ENCODE data around the gene CCDC34.

CCDC34 gene

GRCh38 chr11:27392278-27393114 is 29.5 kb upstream of the CCDC34 start:
- no peak for DNase-seq

- no peak for DNase-seq
Measured at GRCh38 chr11:27391331-27392015, 28.5 kb upstream of the CCDC34 start.

GRCh38 chr11:27390318-27391295 is 27.6 kb upstream of the CCDC34 start:
- no peak for DNase-seq

GRCh38 chr11:27388869-27389268 is 25.9 kb upstream of the CCDC34 start:
- no peak for DNase-seq

GRCh38 chr11:27388001-27388400 is 25.0 kb upstream of the CCDC34 start:
- no peak for DNase-seq

- no peak for DNase-seq
Measured at GRCh38 chr11:27387362-27387761, 24.3 kb upstream of the CCDC34 start.

GRCh38 chr11:27386181-27386845 is 23.3 kb upstream of the CCDC34 start:
- no peak for DNase-seq

GRCh38 chr11:27385245-27385644 is 22.2 kb upstream of the CCDC34 start:
- no peak for DNase-seq

GRCh38 chr11:27384227-27384626 is 21.2 kb upstream of the CCDC34 start:
- DNase-seq: no peak

- DNase-seq: no peak
Measured at GRCh38 chr11:27383645-27384044, 20.6 kb upstream of the CCDC34 start.

GRCh38 chr11:27381238-27381666 is 18.2 kb upstream of the CCDC34 start:
- DNase-seq: no peak

- DNase-seq: no peak
Measured at GRCh38 chr11:27380771-27381170, 17.8 kb upstream of the CCDC34 start.

- no peak for DNase-seq
Measured at GRCh38 chr11:27379449-27379848, 16.4 kb upstream of the CCDC34 start.

- no peak for DNase-seq
Measured at GRCh38 chr11:27375370-27375769, 12.4 kb upstream of the CCDC34 start.

GRCh38 chr11:27373856-27374602 is 11.0 kb upstream of the CCDC34 start:
- DNase-seq: no peak

GRCh38 chr11:27373392-27373791 is 10.4 kb upstream of the CCDC34 start:
- DNase-seq: no peak

- DNase-seq: no peak
Measured at GRCh38 chr11:27372164-27372563, 9.1 kb upstream of the CCDC34 start.

- no peak for DNase-seq
Measured at GRCh38 chr11:27371489-27371888, 8.5 kb upstream of the CCDC34 start.

- peak in 1 of 56 donors; percentile 3 for DNase-seq
Measured at GRCh38 chr11:27370374-27370773, 7.4 kb upstream of the CCDC34 start.

GRCh38 chr11:27367881-27368280 is 4.9 kb upstream of the CCDC34 start:
- DNase-seq: no peak

Data from amygdala (tissue), 56 donors.